HG02981 (cell line): Measurements from ENCODE around the gene TMEM88.
"Not testable (repeated sequence)": the region's sequence is repeated elsewhere in the genome, so short reads cannot be mapped to it uniquely, and the experiment has no call there.

Source experiments
- ATAC-seq: cut with Tn5 transposase; IDR thresholded peaks from one replicate; pipeline ENCODE4 v1.9.1; 2021; ENCODE audit warnings: mild to moderate bottlenecking, moderate library complexity; ENCODE audit not compliant: unreplicated experiment

Gene TMEM88

GRCh38 chr17:7854851-7855659 is at the start of gene TMEM88:
Gene TMEM88 (plus strand): TSS chr17:7855066. CDS start chr17:7855075, 9 bp downstream.
- no peak for ATAC-seq

GRCh38 chr17:7806587-7806986 is 48.3 kb upstream of the TMEM88 start:
- no peak for ATAC-seq

GRCh38 chr17:7807206-7807605 is 47.7 kb upstream of the TMEM88 start:
- no peak for ATAC-seq

GRCh38 chr17:7809086-7809790 is 45.6 kb upstream of the TMEM88 start:
- no peak for ATAC-seq

- ATAC-seq, result not testable (repeated sequence)
Observed at GRCh38 chr17:7809791-7810343, 45.0 kb upstream of the TMEM88 start.

GRCh38 chr17:7811251-7811650 is 43.6 kb upstream of the TMEM88 start:
- ATAC-seq, result no peak

GRCh38 chr17:7814969-7815368 is 39.9 kb upstream of the TMEM88 start:
- ATAC-seq, result no peak

GRCh38 chr17:7816926-7817642 is 37.8 kb upstream of the TMEM88 start:
- ATAC-seq, result no peak

GRCh38 chr17:7817643-7817964 is 37.3 kb upstream of the TMEM88 start:
- ATAC-seq, result no peak

- ATAC-seq, result no peak
Observed at GRCh38 chr17:7818026-7818425, 36.8 kb upstream of the TMEM88 start.

GRCh38 chr17:7818746-7819645 is 35.9 kb upstream of the TMEM88 start:
- no peak for ATAC-seq

GRCh38 chr17:7820231-7820630 is 34.6 kb upstream of the TMEM88 start:
- no peak for ATAC-seq

GRCh38 chr17:7822126-7822525 is 32.7 kb upstream of the TMEM88 start:
- no peak for ATAC-seq

- ATAC-seq, result no peak
Observed at GRCh38 chr17:7823581-7824001, 31.3 kb upstream of the TMEM88 start.

- ATAC-seq, result no peak
Observed at GRCh38 chr17:7824021-7824924, 30.6 kb upstream of the TMEM88 start.

GRCh38 chr17:7825206-7825990 is 29.5 kb upstream of the TMEM88 start:
- no peak for ATAC-seq

GRCh38 chr17:7830616-7831015 is 24.2 kb upstream of the TMEM88 start:
- no peak for ATAC-seq

GRCh38 chr17:7831233-7831632 is 23.6 kb upstream of the TMEM88 start:
- no peak for ATAC-seq

GRCh38 chr17:7832431-7832830 is 22.4 kb upstream of the TMEM88 start:
- ATAC-seq, result no peak
